HepG2 (cell line): ENCODE data around the gene ARHGAP30. TPM values are rescaled to one million over a fixed set of nuclear protein-coding genes. Genes with fewer than 3 reads are reported as not detected.

Source experiments
- ATAC-seq: fragments of 200-7000 bp; cut with Tn5 transposase; 3 replicates; pipeline ENCODE4 v1.9.1; 2020; ENCODE audit warnings: mild to moderate bottlenecking, moderate library complexity
- BruUV-seq: library from RNA; stranded (reverse); fragments of 400-500 nt; replicated peaks from 2 replicates; lab custom pipeline; 2021; lab: Mats Ljungman, UMichigan
- CTCF ChIA-PET: fragments of 300-600 bp; formaldehyde crosslinking; extraction: SDS; loops from one replicate; lab custom pipeline; 2021; ENCODE audit warnings: low total read pairs, inconsistent platforms, low intra/inter-chr PET ratio; lab: Yijun Ruan, JAX
- POLR2A ChIA-PET: fragments of 350-600 bp; sonication (Branson Sonifier 250); formaldehyde crosslinking; loops from one replicate; lab custom pipeline; 2020; ENCODE audit warnings: antibody characterized with exemption, inconsistent platforms; lab: Yijun Ruan, JAX
- DNase-seq: peaks from one replicate; pipeline ENCODE4 v3.0.0-alpha.2; 2015; ENCODE audit warnings: low spot score
- FAIRE-seq: peaks from 3 replicates; lab custom pipeline; 2011; peaks lifted over from hg19 to GRCh38; lab: Jason Lieb, UNC
- H2AFZ ChIP-seq: one replicate; pipeline ENCODE4 v1.6.1; 2011; ENCODE audit warnings: low read length, inconsistent platforms
- H3K27ac ChIP-seq: fragments of 300-600 bp; 3 replicates; pipeline ENCODE4 v1.8.0; 2011; ENCODE audit warnings: mixed run types, mild to moderate bottlenecking, mixed read lengths, low read length, inconsistent platforms; ENCODE audit not compliant: insufficient read depth; ENCODE audit errors: extremely low read length
- H3K27me3 ChIP-seq, 2 experiments: fragments of 200-600 bp in 1 of 2; 2 replicates in 1 of 2; 3 replicates in 1 of 2; pipeline versions ENCODE4 v1.6.0 to v1.8.0; 2011; ENCODE audit warnings: low read length in 2 of 2, mild to moderate bottlenecking in 2 of 2, moderate library complexity in 2 of 2, inconsistent platforms in 1 of 2; ENCODE audit not compliant: insufficient read depth in 2 of 2, control insufficient read depth in 1 of 2
- H3K36me3 ChIP-seq, 2 experiments: fragments of 200-600 bp in 1 of 2; replicated peaks in 1 of 2; 2 replicates in 1 of 2; 3 replicates in 1 of 2; pipeline versions ENCODE4 v1.5.1 to v1.8.0; 2011; ENCODE audit warnings: low read length in 2 of 2, inconsistent platforms in 1 of 2; ENCODE audit not compliant: insufficient read depth in 2 of 2, control insufficient read depth in 1 of 2
- H3K4me1 ChIP-seq: 2 replicates; pipeline ENCODE4 v1.5.1; 2012; ENCODE audit warnings: low read length, inconsistent platforms; ENCODE audit not compliant: insufficient read depth
- H3K4me2 ChIP-seq: 2 replicates; pipeline ENCODE4 v1.6.0; 2011; ENCODE audit warnings: low read depth, low read length, inconsistent platforms
- H3K4me3 ChIP-seq, 3 experiments: fragments of 200-600 bp in 1 of 3; sonication (generic), shearing (Covaris generic) in 1 of 3; replicated peaks in 1 of 3; 2 replicates each; pipeline ENCODE4 v1.5.1; 2011 to 2016; ENCODE audit warnings: low read length in 3 of 3, inconsistent platforms in 2 of 3, low read depth in 2 of 3, mild to moderate bottlenecking in 2 of 3, control low read depth in 1 of 3, mixed read lengths in 1 of 3; ENCODE audit not compliant: insufficient read depth in 1 of 3
- H3K79me2 ChIP-seq: one replicate; pipeline ENCODE4 v1.6.1; 2011; ENCODE audit warnings: low read length, inconsistent platforms; ENCODE audit not compliant: insufficient read depth
- H3K9ac ChIP-seq: 2 replicates; pipeline ENCODE4 v1.6.0; 2011; ENCODE audit warnings: mild to moderate bottlenecking, low read depth, low read length, inconsistent platforms; ENCODE audit not compliant: insufficient read depth
- H3K9me3 ChIP-seq: 2 replicates; pipeline ENCODE4 v1.5.1; 2012; ENCODE audit warnings: mild to moderate bottlenecking, low read length
- H4K20me1 ChIP-seq: 2 replicates; pipeline ENCODE4 v1.6.0; 2011; ENCODE audit warnings: inconsistent platforms, mild to moderate bottlenecking, low read length, moderate library complexity; ENCODE audit not compliant: insufficient read depth
- DMTF1 ChIP-seq: sonication (generic); formaldehyde crosslinking; IDR thresholded peaks from 2 replicates; pipeline ENCODE4 v1.4.0; 2020; ENCODE audit warnings: mild to moderate bottlenecking, missing genetic modification reagents
- EP300 ChIP-seq, 3 experiments: sonication (generic) in 1 of 3; formaldehyde crosslinking in 1 of 3; IDR thresholded peaks; 2 replicates each; pipeline versions ENCODE4 v1.5.1 to v1.6.1; 2011 to 2020; ENCODE audit warnings: low read depth in 2 of 3, low read length in 2 of 3, borderline replicate concordance in 1 of 3, improper control_type of control experiment in 1 of 3, mild to moderate bottlenecking in 1 of 3, missing genetic modification reagents in 1 of 3, moderate library complexity in 1 of 3
- FOXK1 ChIP-seq: sonication (generic); formaldehyde crosslinking; IDR thresholded peaks from 2 replicates; pipeline ENCODE4 v1.4.0; 2020; ENCODE audit warnings: low read depth, missing genetic modification reagents, borderline replicate concordance
- HNRNPUL1 ChIP-seq: fragments of 200-400 bp; formaldehyde crosslinking; IDR thresholded peaks from 2 replicates; pipeline ENCODE4 v1.6.1; 2017; ENCODE audit warnings: low read depth, mild to moderate bottlenecking, low read length, moderate library complexity
- KDM6A ChIP-seq: IDR thresholded peaks from 2 replicates; pipeline ENCODE4 v1.6.1; 2016; ENCODE audit warnings: low read depth
- MTF2 ChIP-seq: sonication (generic); formaldehyde crosslinking; IDR thresholded peaks from 2 replicates; pipeline ENCODE4 v1.5.0; 2020; ENCODE audit warnings: missing genetic modification reagents, borderline replicate concordance
- RAD51 ChIP-seq: fragments of 450-650 bp; IDR thresholded peaks from 2 replicates; pipeline ENCODE4 v1.6.1; 2016; ENCODE audit warnings: borderline replicate concordance
- SUZ12 ChIP-seq: fragments of 150-350 bp; IDR thresholded peaks from 2 replicates; pipeline ENCODE4 v1.6.1; 2014; ENCODE audit warnings: low read depth, low read length
- TEAD2 ChIP-seq: sonication (generic); formaldehyde crosslinking; IDR thresholded peaks from 2 replicates; pipeline ENCODE4 v1.9.0; 2021; ENCODE audit warnings: missing genetic modification reagents
- TGIF2 ChIP-seq: IDR thresholded peaks from 2 replicates; pipeline ENCODE4 v1.6.1; 2016; ENCODE audit warnings: control low read depth, missing compliant biosample characterization
- ZBTB4 ChIP-seq: sonication (generic); formaldehyde crosslinking; IDR thresholded peaks from 2 replicates; pipeline ENCODE4 v1.4.0; 2020; ENCODE audit warnings: missing genetic modification reagents, mild to moderate bottlenecking, borderline replicate concordance
- ZC3H4 ChIP-seq: sonication (generic); formaldehyde crosslinking; IDR thresholded peaks from 2 replicates; pipeline ENCODE4 v1.4.0; 2020; ENCODE audit warnings: missing genetic modification reagents, borderline replicate concordance
- ZNF234 ChIP-seq: sonication (generic); formaldehyde crosslinking; conservative IDR thresholded peaks from 2 replicates; pipeline ENCODE4 v1.5.1; 2020; ENCODE audit warnings: mild to moderate bottlenecking, missing genetic modification reagents
- ZNF547 ChIP-seq: sonication (generic); formaldehyde crosslinking; IDR thresholded peaks from 2 replicates; pipeline ENCODE4 v1.5.1; 2020; ENCODE audit warnings: mild to moderate bottlenecking, missing genetic modification reagents
- ZNF615 ChIP-seq: sonication (generic); formaldehyde crosslinking; IDR thresholded peaks from 2 replicates; pipeline ENCODE4 v1.5.0; 2020; ENCODE audit warnings: mild to moderate bottlenecking, missing genetic modification reagents, borderline replicate concordance
- ZNF652 ChIP-seq: IDR thresholded peaks from 2 replicates; pipeline ENCODE4 v1.6.1; 2016; ENCODE audit warnings: low read depth, borderline replicate concordance
- ZSCAN31 ChIP-seq: sonication (generic); formaldehyde crosslinking; IDR thresholded peaks from 2 replicates; pipeline ENCODE4 v1.5.0; 2020; ENCODE audit warnings: low read depth, mild to moderate bottlenecking, missing genetic modification reagents
- WGBS: methylation state at CpG from one replicate; pipeline ENCODE4 v1.1.6; 2017; ENCODE audit warnings: low lambda C conversion rate; 5-methylcytosine and 5-hydroxymethylcytosine counted together
- in situ Hi-C: cut with HindIII; loops from 2 replicates; pipeline ENCODE4 v1.10.0; 2017; ENCODE audit warnings: low pct_unique_long_range_greater_than_20kb; ENCODE audit not compliant: extremely low pct_ligation_motif_present
- intact Hi-C: fragments of 100-400 bp; cut with micrococcal nuclease; formaldehyde crosslinking; loops from one replicate; pipeline ENCODE4 v1.10.0; 2022; ENCODE audit not compliant: unreplicated experiment
- polyA plus RNA-seq, 8 experiments: library from polyadenylated mRNA; depleted of rRNA in 3 of 8; stranded (reverse) in 7 of 8; unstranded in 1 of 8; fragments of >200 nt; fragmentation: Illumina TruSeq in 4 of 8; extraction: Trizol in 4 of 8; gene quantifications; 2 replicates each; pipeline versions ENCODE4 v1.2.1 to v1.2.3, GENCODE V29; 2011 to 2016; ENCODE audit warnings: low read depth in 4 of 8, missing spikeins in 1 of 8, mixed read lengths in 1 of 8; ENCODE audit not compliant: insufficient read depth in 1 of 8
- total RNA-seq, 5 experiments: library from RNA; depleted of rRNA; stranded (reverse); fragments of >200 nt; fragmentation: Illumina TruSeq; extraction: Trizol; gene quantifications; 2 replicates each; pipeline ENCODE4 v1.2.3, GENCODE V29; 2016; ENCODE audit warnings: low read depth in 1 of 5

ARHGAP30 gene
- total and polyA plus RNA-seq, 2 of the 13 experiments (the other 11 are each of a cell fraction or from before 2014, with no cell fraction given): 0.13 to 0.20 TPM

DNA sequence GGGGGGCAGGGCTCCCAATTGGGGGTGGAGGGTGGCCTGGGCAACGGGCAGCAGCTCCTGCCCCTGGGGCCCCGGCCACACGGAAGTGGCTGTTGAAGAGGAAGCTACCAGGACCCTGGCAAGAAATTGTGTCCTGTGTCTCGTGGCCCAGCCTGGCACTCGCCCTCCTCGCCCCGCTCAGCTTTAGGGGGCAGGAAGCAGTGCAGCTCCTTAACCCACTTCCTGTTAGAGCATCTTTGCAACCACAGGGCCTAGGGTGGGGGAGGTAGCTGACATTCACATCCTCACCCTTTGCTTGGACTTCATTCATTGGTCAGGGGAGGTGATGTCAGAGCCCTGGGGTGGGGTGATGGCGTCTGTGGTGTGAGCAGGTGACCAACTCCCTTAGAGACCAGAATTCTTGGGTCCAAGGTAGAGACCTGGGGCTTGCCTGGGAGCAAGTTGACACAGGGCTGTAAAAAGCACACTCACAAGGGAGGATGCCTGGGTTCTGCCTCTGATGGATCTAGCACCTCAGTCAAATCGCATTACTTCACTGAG lies at the start of gene ARHGAP30 (continued):
- TF ChIP-seq ZNF547 (CRISPR knock-in tag) (no peak), FOXK1 (no peak), KDM6A (CRISPR knock-in tag) (no peak), ZNF234 (CRISPR knock-in tag) (no peak), HNRNPUL1 (no peak), ZBTB4 (no peak), ZC3H4 (CRISPR knock-in tag) (no peak)

GRCh38 chr1:161117759-161118581 lies 48.3 kb upstream of the ARHGAP30 start, which contains the start of the genes NIT1 and PFDN2:
Gene NIT1, plus strand, starts transcription at chr1:161118105. Its CDS starts 72 bp downstream, at chr1:161118177.
Gene PFDN2, minus strand, starts transcription at chr1:161118037. Its CDS starts 11 bp downstream, at chr1:161118026.
- Histone ChIP-seq H3K4me1 (peaks cover 58% of the 10 kb centered on the region), H2AFZ (peak within 1 kb of the TSS; percentile 45), H3K9ac (peak within 1 kb of the TSS; percentile 96), H3K9me3 (no peaks in the 10 kb centered on the region), H3K36me3 (peaks cover 13 to 36% of the 10 kb centered on the region in 2 experiments), H3K79me2 (peaks cover 63% of the 10 kb centered on the region), H3K4me3 (peak within 1 kb of the TSS; percentile 95 to 99 (median 96)), H3K27ac (peak within 1 kb of the TSS; percentile 88), H4K20me1 (peaks cover 7% of the 10 kb centered on the region; the same call in 1 of the 2 replicates), H3K27me3 (no peaks in the 10 kb centered on the region; a peak in 1 of 5 replicates), H3K4me2 (peak within 1 kb of the TSS; percentile 98)
- CTCF ChIA-PET: no interaction called here
- DNase-seq (peak; percentile 77), ATAC-seq (peak; percentile 92), FAIRE-seq (peak; percentile 12)
- WGBS: 2% methylated on average over 24 of the region's 58 CpGs
- BruUV-seq: no TSS peak
- in situ Hi-C loops (no loop called here), intact Hi-C loops (no loop called here)
- POLR2A ChIA-PET: interaction anchor here (0.6 to 2.8 kb wide), 13 partner anchors 9 to 105 kb away, joined by 3 to 19 read pairs (median 4); partner anchors contain the start of genes B4GALT3, F11R, KLHDC9 and PPOX
- TF ChIP-seq ZNF615 (CRISPR knock-in tag) (no peak), ZSCAN31 (CRISPR knock-in tag) (peak; percentile 66; the same call in 1 of the 2 replicates), TEAD2 (CRISPR knock-in tag) (no peak), RAD51 (no peak), MTF2 (CRISPR knock-in tag) (no peak), SUZ12 (no peak), DMTF1 (CRISPR knock-in tag) (no peak), TGIF2 (peak; percentile 39; the same call in 1 of the 2 replicates), ZNF652 (no peak), EP300 (IDR thresholded peaks at IDR 0.05; ENCODE audit: low read depth in 2 of 2, low read length in 2 of 2) (no peak), EP300 (CRISPR knock-in tag; IDR thresholded peaks at IDR 0.05; ENCODE audit: borderline replicate concordance) (no peak)
